Measurements from ENCODE around the gene APBB1. TPM values are rescaled to one million over a fixed set of nuclear protein-coding genes. Genes with fewer than 3 reads are reported as not detected.

Gene APBB1
- polyA plus RNA-seq, 3 donors = 15.9 to 23.4 (median 23.0) TPM

GRCh38 chr11:6427516-6427915 is 8.6 kb upstream of the APBB1 start:
- no peak overlapping the region for H3K27ac ChIP-seq (ENCODE audit: low read depth, low read length)

GRCh38 chr11:6420677-6421076 is 1.8 kb upstream of the APBB1 start:
- no peak overlapping the region for H3K27ac ChIP-seq (ENCODE audit: low read depth, low read length)
- 91 to 95% (median 94%) methylated on average over 3 of the region's 3 CpGs for WGBS, 3 donors

DNA sequence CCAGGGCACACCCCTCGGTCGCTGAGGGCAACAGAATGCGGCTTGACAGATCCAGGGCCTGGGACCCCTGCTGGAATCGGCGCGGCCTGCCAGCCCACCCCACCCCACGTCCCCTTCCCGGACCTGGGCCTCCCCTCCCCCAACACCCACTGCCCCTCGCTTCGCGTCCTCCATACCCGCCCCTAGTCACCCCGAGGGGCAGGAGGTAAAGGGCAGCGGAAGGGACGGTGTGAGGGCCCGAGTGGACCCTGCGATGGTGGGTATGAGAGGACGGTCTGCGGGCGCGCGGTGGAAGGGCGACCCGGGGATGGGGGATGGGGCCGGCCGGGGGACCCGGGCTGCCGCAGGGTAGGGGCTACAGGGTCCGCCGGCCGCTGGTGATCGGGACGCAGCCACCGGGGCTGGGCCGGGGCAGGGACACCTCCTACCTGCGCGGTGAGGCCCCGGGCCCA is 311 bp downstream of the APBB1 start:
- no peak overlapping the region for H3K27ac ChIP-seq (ENCODE audit: low read depth, low read length)
- 1 to 2% (median 1%) methylated on average over 31 to 38 of the region's 38 CpGs for WGBS, 3 donors

- WGBS, 3 donors = 32 to 40% (median 36%) methylated on average over 7 of the region's 7 CpGs
- no peak overlapping the region for H3K27ac ChIP-seq (ENCODE audit: low read depth, low read length)
Measured at GRCh38 chr11:6417907-6418556, 862 bp downstream of the APBB1 start.

DNA sequence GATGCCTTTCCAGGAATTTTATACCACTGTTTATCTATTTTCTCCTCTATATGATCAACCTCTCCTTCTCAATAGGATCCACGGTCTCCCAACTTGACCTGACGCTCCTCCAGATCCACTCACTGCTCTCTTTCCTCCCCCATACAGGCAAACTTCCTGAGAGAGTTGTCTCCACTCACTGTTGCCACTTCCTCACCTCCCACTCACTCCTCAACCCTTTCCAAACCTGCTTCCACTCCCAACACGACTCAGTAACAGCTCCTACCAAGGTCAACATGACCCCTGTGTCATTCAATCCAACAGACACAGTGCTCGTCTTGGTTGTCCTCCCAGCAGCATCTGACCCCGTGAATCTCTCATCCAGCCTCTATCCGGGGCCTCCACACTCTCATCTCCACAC is 3.1 kb downstream of the APBB1 start:
- 74 to 78% (median 76%) methylated on average over 6 of the region's 6 CpGs for WGBS, 3 donors
- no peak overlapping the region for H3K27ac ChIP-seq (ENCODE audit: low read depth, low read length)

GRCh38 chr11:6414874-6415328 is 4.0 kb downstream of the APBB1 start:
- H3K27ac ChIP-seq (ENCODE audit: low read depth, low read length) = no peak overlapping the region
- WGBS, 3 donors = 48 to 88% (median 57%) methylated on average over 3 of the region's 3 CpGs

DNA sequence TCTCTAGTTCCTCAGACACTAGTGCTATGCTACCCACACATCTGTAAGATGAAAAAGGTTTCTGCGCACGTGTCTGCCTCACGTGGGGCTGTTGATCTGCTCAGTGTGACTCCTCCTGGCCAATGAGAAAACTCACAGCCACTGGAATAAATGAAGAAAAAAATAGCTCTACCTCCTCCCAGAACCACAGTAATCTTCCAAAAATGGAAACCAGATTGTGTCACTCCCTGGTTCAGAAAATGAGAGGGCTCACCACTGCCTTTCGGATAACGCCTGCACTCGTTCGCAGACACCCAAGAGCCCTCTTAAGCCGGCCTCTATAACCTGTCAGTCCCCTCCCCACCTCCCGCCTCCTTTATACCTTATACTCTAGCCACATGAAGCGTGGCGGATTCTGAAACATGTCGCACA is 5.1 kb downstream of the APBB1 start:
- no peak overlapping the region for H3K27ac ChIP-seq (ENCODE audit: low read depth, low read length)
- 83 to 90% (median 87%) methylated on average over 12 of the region's 12 CpGs for WGBS, 3 donors

DNA sequence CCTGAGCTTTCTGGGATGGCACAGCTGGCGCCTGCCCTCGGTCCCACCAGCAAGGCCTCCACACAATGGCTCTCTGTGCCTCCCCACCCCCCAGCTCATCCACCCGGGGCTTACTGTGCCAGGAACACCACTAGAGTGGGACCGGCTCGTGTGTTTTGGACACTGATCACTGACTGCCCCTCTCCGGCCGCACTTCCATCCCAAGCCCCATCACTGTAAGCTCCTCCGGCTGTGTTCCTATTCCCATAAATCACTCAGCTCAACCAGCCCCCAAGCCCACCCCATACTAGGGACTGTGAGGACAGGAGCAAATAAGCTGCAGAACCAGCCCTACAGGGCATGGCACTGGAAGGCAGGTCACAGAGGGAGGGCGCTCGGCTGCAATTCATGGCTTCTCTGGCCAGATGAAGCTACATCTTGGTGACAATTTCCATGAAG is 7.3 kb downstream of the APBB1 start:
- WGBS, 3 donors = 84 to 93% (median 92%) methylated on average over 10 of the region's 10 CpGs
- H3K27ac ChIP-seq (ENCODE audit: low read depth, low read length) = no peak overlapping the region

GRCh38 chr11:6410695-6411430 is 8.0 kb downstream of the APBB1 start:
- no peak overlapping the region for H3K27ac ChIP-seq (ENCODE audit: low read depth, low read length)
- 93 to 98% (median 94%) methylated on average over 20 to 23 of the region's 23 CpGs for WGBS, 3 donors

GRCh38 chr11:6406370-6406769 is 12.5 kb downstream of the APBB1 start:
- WGBS, 3 donors = 40 to 57% (median 48%) methylated on average over 2 of the region's 2 CpGs
- H3K27ac ChIP-seq (ENCODE audit: low read depth, low read length) = no peak overlapping the region

DNA sequence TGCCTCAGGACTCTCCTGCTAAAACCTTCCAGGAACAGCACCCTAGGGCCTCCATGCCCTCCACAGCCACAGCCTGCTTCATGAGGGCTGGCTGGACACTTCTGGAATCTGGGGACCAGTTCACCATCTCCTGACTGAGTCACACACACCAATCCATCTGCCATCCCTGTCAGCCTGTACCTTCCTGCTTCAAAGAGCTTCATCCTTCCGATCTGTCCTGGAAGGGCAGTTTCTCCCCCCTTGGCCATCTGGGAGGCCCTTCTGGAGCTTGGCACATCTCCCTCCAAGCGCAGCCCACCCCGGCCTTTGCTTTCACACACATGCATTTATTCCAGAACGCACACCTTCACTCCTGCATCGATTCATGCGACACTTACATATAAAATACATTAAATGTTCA is 13.0 kb downstream of the APBB1 start:
- WGBS, 3 donors = 92 to 94% (median 93%) methylated on average over 6 of the region's 6 CpGs
- no peak overlapping the region for H3K27ac ChIP-seq (ENCODE audit: low read depth, low read length)

DNA sequence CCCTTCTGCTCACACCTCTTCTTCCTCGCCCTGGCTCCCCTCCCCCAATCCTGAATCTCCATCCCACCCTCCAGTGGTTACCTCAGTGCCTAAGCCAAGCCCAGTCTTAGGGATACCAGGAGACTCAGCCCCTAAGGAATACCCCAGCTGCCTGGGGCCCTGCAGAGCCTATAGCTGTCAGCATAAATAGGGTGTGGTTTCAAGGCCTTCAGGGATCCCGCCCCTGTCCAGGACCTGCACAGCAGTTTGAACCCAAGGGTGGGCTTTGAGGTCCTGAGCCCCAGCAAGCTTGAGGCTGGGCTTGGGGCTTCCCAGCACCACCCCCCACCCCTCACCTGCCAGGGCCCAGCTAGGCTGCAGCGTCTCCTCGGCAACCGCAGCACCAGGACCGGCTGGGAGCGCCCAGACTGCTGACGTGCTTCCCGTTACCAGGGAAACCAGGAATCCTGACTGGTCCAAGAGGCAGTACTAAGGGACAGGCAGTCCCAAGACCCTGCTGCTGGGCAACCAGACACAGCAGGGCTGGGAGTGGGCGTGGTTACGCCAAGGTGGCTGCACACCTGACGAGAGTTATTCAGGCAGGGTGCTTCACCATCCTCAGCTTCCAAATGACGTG is 13.7 kb downstream of the APBB1 start:
- no peak overlapping the region for H3K27ac ChIP-seq (ENCODE audit: low read depth, low read length)
- WGBS, 3 donors = 79 to 89% (median 87%) methylated on average over 12 to 13 of the region's 13 CpGs

DNA sequence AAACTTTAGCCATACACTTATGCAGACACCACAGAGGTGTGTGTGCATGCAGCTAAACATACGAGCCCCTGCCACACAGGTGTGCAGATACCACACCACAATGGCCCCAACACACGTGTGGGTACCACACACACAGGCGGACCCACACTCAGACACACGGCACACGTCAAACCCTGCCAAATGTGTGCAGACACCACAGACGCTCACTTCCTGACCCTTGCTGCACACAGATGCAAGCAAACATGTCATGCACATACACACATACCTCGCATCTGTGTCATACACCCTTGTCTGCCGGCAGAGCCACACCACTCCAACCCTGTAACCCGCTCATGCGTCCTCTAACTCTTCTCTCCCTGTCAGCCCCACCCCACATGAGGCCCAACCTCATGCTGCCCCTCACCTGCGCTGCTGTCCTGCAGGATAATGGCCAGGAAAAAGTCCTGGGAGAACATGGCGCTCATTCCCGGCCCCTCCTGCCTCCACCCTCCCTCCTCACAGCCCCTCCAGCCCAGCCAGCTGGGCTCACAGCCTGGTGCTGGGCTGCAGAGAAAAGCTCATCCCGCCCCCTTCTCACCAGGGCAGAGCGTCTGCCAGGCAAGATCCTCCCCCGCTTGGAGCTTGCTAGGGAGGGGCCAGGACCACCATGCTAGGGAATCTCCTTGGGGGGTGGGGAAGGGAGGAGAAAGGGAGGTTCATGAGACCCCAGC is 14.4 kb downstream of the APBB1 start:
- no peak overlapping the region for H3K27ac ChIP-seq (ENCODE audit: low read depth, low read length)
- WGBS, 3 donors = 71 to 83% (median 78%) methylated on average over 16 of the region's 16 CpGs

- H3K27ac ChIP-seq (ENCODE audit: low read depth, low read length) = no peak overlapping the region
- WGBS, 3 donors = 84 to 95% (median 91%) methylated on average over 8 of the region's 8 CpGs
Measured at GRCh38 chr11:6403539-6403938, 15.4 kb downstream of the APBB1 start.

- 59 to 84% (median 69%) methylated on average over 7 of the region's 7 CpGs for WGBS, 3 donors
Measured at GRCh38 chr11:6402561-6402981, 16.3 kb downstream of the APBB1 start.

GRCh38 chr11:6402061-6402470 is 16.8 kb downstream of the APBB1 start:
- H3K27ac ChIP-seq (ENCODE audit: low read depth, low read length) = no peak overlapping the region
- WGBS, 3 donors = 81 to 89% (median 86%) methylated on average over 12 of the region's 12 CpGs

More at GRCh38 chr11:6402561-6402981, 16.3 kb downstream of the APBB1 start:
- H3K27ac ChIP-seq (ENCODE audit: low read depth, low read length) = no peak overlapping the region

DNA sequence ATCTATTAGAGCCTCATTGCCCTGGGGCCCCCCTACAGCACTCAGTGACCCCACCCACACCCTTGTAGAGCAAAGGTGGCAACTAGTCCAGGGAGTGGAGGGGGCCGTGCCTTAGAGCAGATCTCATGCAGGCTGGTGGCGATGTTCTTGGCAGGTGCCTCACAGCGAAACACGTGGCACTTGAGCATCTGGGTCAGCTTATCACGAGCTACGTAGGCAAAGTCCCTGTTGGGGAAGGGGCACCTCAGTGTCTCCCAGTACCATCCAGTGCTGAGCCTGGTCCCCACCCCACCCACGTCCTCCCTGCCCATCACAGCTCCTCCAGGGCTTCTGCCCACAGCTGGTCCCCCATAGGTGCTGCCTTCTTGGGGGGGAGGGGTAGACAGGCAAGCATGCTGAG is 17.4 kb downstream of the APBB1 start:
- WGBS, 3 donors = 94 to 100% (median 95%) methylated on average over 7 of the region's 7 CpGs
- H3K27ac ChIP-seq (ENCODE audit: low read depth, low read length) = no peak overlapping the region

- H3K27ac ChIP-seq (ENCODE audit: low read depth, low read length) = no peak overlapping the region
- 96 to 97% (median 97%) methylated on average over 15 of the region's 15 CpGs for WGBS, 3 donors
Measured at GRCh38 chr11:6400431-6401345, 18.2 kb downstream of the APBB1 start.

Measured in adipose tissue (tissue), 3 donors.